ENCODE measurements around the gene PSG6.
"Not testable (repeated sequence)": the region's sequence is repeated elsewhere in the genome, so short reads cannot be mapped to it uniquely, and the experiment has no call there.

PSG6 gene

DNA sequence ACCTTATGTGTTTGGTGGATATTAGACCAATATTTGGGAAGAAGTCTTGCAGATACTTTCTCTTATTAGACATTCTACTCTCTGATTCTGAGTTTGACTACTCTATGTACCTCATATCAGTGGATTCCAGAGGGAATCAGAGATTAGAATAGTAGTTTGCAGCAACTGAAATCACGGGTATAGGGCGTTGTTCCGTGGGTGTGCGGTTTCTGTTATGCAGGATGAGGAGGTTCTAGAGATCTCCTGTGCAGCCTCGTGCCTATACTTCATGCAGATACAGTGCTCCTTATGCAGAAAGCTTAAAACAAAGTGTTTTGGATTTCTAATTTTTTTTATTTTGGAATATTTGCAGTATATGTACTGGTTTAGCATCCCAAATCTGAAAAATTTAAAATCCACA lies 6.0 kb downstream of the PSG6 start:
- DNase-seq (ENCODE audit: low read depth in 2 of 2) = not testable (repeated sequence)

DNA sequence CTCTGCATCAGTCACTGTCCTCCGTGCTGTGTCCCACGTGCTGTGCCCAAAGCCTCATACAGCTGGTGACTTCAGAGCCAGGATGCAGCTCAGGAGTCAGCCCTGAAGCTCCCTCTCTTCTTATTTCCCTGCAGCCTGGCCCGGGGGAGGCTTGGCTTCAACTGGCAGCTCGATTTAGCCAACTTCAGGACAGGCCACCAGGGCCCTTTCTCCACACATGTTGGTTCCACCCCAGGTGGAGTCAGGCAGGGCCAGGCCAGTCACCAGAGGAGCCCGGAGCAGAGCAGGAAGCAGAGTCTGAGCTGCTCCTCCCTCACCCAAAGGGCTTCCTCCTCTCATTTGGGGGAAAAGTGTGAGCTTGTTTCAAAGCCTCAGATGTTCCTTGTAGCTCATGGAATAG lies 11.5 kb downstream of the PSG6 start:
- DNase-seq (ENCODE audit: low read depth in 2 of 2) = not testable (repeated sequence)

GRCh38 chr19:42900561-42900960 lies 17.1 kb downstream of the PSG6 start:
- DNase-seq (ENCODE audit: low read depth in 2 of 2) = not testable (repeated sequence)

GRCh38 chr19:42899674-42900073 lies 18.0 kb downstream of the PSG6 start:
- DNase-seq (ENCODE audit: low read depth in 2 of 2) = not testable (repeated sequence)

GRCh38 chr19:42899110-42899509 lies 18.6 kb downstream of the PSG6 start:
- DNase-seq (ENCODE audit: low read depth in 2 of 2) = not testable (repeated sequence)

- not testable (repeated sequence) for DNase-seq (ENCODE audit: low read depth in 2 of 2)
Measured at GRCh38 chr19:42898656-42899055, 19.0 kb downstream of the PSG6 start.

GRCh38 chr19:42897729-42898128 lies 20.0 kb downstream of the PSG6 start:
- DNase-seq (ENCODE audit: low read depth in 2 of 2) = not testable (repeated sequence)

DNA sequence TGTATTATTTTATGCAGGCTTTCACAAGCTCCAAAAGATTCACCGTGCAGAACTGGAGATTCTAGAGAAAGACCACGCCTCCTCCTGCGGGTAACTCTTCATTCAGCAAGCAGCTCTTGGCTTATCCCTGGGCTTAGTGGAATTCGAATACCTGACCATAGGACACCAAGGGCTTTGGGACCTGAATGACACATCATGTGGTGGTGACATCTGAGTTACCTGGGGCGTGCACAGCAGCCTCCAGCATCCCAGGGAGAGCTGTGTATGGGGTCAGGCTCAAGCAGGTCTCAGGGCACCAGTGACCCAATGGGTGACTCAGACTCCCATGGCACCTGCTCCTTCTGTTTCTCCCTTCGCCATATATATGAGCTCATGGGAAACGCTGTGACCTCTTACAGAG lies 27.2 kb downstream of the PSG6 start:
- not testable (repeated sequence) for DNase-seq (ENCODE audit: low read depth in 2 of 2)

DNA sequence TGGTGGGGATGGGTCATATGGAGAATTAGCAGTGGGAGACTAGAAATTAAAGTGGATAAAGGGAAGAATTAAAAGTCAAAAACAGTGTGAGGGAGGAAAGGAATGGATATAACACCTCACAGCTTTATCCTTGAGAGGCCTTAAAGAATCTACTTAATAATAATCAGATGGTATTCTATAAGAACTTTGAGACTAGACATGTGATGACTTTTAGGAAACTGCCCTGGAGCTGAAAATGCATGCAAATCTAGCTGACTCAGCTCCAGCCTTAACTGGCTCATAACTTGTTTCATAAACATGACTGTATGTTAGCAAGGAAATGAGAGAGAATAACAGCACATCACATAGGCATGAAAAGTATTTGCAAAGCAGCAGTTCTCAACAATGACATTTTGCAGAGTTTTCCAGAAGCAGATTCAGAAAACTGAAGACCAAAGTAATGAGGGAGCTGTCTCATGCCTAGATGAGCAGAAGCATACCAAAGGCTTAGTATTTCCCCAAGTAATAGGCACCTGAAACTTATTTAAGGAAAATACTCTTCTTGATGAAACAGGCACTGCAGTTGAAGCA lies 29.7 kb downstream of the PSG6 start:
- not testable (repeated sequence) for DNase-seq (ENCODE audit: low read depth in 2 of 2)

DNA sequence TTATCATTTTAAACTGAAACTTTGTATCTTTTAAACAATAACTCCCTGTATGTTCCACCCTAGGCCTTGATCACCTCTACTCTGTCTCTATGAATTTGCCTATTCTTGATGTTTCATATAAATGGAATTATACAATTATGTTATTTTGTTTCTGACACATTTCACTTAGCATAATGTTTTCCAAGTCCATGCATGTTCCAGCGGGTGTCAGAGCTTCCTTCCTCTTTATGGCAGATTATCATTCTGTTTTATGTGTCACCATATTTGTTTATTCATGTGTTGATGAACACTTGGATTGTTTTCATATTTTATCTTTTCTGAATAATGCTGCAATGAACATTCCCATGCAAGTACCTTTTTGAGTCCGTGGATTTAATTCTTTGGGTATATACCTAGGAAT lies 35.0 kb downstream of the PSG6 start:
- DNase-seq (ENCODE audit: low read depth in 2 of 2) = not testable (repeated sequence)

DNA sequence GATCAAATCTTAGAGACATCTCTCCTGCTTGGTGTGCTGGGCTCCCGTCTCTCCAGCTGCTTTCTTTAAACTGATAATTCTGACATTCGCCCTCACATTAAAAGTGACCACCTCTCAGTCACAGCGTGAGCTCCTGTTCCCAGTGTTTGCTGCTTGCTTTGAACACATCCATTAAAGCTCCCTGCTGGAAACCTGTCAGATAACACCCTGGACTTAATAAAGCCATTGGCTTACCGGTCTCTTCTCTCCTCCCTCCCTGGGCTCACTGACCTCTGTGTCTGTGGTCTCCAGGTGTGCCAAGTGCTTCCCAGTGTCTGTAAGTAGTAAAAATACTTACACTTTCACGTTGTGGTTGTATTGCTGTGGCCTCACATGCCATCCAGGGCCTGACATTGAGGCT lies 35.7 kb downstream of the PSG6 start:
- not testable (repeated sequence) for DNase-seq (ENCODE audit: low read depth in 2 of 2)

- DNase-seq (ENCODE audit: low read depth in 2 of 2) = not testable (repeated sequence)
Measured at GRCh38 chr19:42881279-42881678, 36.4 kb downstream of the PSG6 start.

DNA sequence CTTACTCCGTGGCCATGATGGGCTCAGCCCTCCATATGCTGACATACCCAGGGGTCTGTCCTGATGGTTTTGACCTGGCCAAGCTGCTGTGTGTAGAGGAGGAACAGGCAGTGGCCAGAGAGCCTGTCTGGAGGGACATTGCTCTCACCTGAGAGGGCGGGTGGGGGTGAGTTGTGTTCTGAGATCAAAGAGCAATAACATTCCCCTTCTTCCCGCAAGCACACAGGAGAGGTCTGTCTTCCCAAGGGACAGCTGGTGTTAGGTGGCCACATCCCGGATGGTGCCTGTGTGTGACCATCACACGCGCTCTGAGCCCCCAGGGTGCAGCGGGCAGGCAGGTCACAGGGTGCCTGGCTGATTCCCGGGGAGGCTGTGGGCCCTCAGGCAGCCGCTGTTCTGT lies 37.1 kb downstream of the PSG6 start:
- DNase-seq (ENCODE audit: low read depth in 2 of 2) = not testable (repeated sequence)

DNA sequence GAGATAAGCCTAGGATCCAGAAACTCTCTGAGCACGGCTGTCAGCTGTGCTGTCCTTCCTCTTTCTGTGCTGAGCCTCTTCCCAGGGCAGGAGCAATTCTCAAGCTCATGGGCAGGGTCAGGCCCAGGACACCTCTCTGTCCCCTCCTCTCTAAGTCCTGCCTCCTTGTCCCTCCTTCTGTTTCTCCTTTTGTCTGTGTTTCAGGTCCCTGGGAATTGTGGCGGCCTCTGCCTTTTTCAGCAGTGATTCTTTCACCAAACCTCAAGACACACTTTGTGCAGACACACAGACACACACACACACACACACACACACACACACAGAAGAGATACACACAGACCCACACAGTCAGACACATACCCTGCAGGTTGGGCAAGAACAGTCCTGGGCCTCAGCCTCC lies 38.1 kb downstream of the PSG6 start, which contains the start of gene PSG1:
PSG1 (minus strand) TSS at position 101 of the 400 bp plus-strand sequence. CDS start 132 bp downstream, outside the sequence.
- no peak for DNase-seq (ENCODE audit: low read depth in 2 of 2)

- not testable (repeated sequence) for DNase-seq (ENCODE audit: low read depth in 2 of 2)
Measured at GRCh38 chr19:42876596-42876995, 41.1 kb downstream of the PSG6 start.

DNA sequence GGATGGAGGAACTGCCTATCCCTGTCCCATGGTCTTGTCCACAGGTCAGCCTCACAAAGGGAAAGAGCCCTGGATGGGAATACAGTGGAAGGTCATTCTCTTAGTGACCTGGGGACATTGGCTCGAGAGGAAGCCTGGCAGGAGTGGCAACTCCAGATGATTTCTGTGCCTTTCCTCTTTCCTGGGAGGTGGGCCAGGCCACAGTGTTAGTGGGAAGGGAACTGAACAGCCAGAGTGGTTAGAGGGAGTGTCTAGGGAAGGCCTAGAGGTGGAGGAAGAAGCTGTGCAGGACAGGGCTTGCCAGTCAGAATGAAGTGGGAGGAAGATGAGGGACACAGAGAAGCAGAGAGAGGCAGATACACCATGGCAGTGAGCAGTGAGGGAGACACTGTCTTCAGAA lies 41.8 kb downstream of the PSG6 start:
- DNase-seq (ENCODE audit: low read depth in 2 of 2) = not testable (repeated sequence)

GRCh38 chr19:42874901-42875813 lies 42.5 kb downstream of the PSG6 start:
- not testable (repeated sequence) for DNase-seq (ENCODE audit: low read depth in 2 of 2)

GRCh38 chr19:42874136-42874535 lies 43.6 kb downstream of the PSG6 start:
- not testable (repeated sequence) for DNase-seq (ENCODE audit: low read depth in 2 of 2)

DNA sequence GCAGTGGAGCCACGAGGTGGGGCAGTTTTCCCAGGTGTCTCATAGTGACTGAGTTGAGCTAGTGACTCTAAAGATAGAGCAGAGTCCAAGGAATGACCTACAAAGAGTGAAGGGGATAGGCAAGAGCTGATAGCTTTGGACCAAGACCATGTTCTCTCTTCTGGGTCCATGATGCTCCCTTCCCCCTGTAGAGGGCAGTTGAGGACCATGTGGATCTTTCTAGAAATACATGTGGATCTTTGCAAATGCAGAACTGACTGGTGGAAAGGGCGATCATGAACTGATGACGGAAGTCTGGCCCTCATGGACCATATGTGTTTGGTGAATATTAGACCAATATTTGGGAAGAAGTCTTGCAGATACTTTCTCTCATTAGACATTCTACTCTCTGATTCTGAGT lies 45.1 kb downstream of the PSG6 start:
- DNase-seq (ENCODE audit: low read depth in 2 of 2) = no peak

GRCh38 chr19:42857544-42857867 lies 60.2 kb downstream of the PSG6 start:
- no peak for DNase-seq (ENCODE audit: low read depth in 2 of 2)

DNA sequence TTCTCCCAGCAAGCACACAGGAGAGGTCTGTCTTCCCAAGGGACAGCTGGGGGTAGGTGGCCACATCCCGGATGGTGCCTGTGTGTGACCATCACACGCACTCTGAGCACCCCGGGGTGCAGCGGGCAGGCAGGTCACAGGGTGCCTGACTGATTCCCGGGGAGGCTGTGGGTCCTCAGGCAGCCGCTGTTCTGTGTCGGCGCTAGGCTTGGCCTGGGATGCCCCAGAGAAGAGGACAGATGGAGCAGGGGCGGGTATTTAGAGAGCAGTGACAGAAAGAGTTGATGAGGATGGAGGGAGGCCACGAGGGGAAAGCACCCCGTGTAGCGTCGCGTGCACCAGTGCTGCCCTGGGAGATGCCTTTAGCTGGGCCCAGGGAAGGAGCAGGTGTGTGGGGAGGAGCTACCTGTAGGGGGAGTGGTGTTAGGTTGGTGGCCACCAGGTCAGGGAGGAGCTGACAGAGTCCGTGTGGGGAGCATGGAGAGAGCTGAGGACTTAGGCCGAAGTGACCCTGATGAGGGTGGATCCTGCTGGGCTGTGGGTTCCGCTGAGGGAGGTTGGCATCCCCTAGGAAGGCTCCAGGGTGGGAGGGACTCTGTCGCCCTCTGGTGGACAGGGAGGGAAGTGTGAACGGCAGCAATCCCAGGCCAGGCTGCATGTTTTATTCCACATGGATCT lies 60.7 kb downstream of the PSG6 start:
- DNase-seq (ENCODE audit: low read depth in 2 of 2) = not testable (repeated sequence)

DNA sequence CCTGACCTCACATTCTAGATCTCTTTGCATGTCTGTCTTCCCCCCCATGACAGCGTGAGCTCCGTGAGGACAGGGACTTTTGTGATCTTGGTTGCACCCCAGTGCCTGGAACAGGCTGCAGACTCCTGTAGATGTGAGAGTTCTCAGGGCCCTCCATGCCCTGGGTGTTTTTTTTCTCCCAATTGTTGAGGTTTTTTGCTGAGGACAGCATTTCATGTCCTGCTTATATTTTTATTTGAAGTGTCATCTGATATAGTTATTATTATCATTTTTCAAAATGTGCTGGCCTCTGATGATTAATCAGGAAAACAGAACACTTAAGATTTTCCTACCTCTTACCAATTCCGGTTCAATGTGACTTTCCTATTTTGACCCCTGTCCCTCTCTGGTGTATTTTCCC lies 62.9 kb downstream of the PSG6 start:
- not testable (repeated sequence) for DNase-seq (ENCODE audit: low read depth in 2 of 2)
